Caco-2 (cell line): Measurements from ENCODE around the gene IL16. TPM values are rescaled to one million over a fixed set of nuclear protein-coding genes. Genes with fewer than 3 reads are reported as not detected.
A peak's percentile ranks its signal among the peaks of the same experiment; 100 is the strongest.

Experiments used
- BruUV-seq: library from RNA; stranded (reverse); fragments of 400-500 nt; replicated peaks from 2 replicates; lab custom pipeline; 2021; lab: Mats Ljungman, UMichigan
- CTCF ChIA-PET: fragments of 300-600 bp; sonication (Branson Sonifier 250); formaldehyde crosslinking; loops from one replicate; lab custom pipeline; 2022; ENCODE audit warnings: antibody characterized with exemption; lab: Charles Lee
- POLR2A ChIA-PET: fragments of 300-600 bp; sonication (Branson Sonifier 250); formaldehyde crosslinking; loops from one replicate; lab custom pipeline; 2022; ENCODE audit warnings: antibody characterized with exemption; lab: Charles Lee
- DNase-seq, 2 experiments: peaks; one replicate each; pipeline versions ENCODE4 v3.0.0 to v3.0.0-alpha.2; 2020 to 2022
- H3K27me3 ChIP-seq: replicated peaks from 2 replicates; pipeline ENCODE4 v1.6.0; 2011; ENCODE audit warnings: low read length; ENCODE audit not compliant: control insufficient read depth, insufficient read depth
- H3K36me3 ChIP-seq: 2 replicates; pipeline ENCODE4 v1.5.1; 2011; ENCODE audit warnings: low read length; ENCODE audit not compliant: control insufficient read depth, insufficient read depth
- H3K4me1 ChIP-seq: fragments of 250-450 bp; sonication (Bioruptor Pico); 2 replicates; pipeline ENCODE4 v1.5.1; 2020; ENCODE audit warnings: mild to moderate bottlenecking
- H3K4me3 ChIP-seq: 2 replicates; pipeline ENCODE4 v1.5.1; 2011; ENCODE audit warnings: low read depth, mild to moderate bottlenecking, control low read depth, low read length
- H3K9me3 ChIP-seq: fragments of 250-450 bp; sonication (Bioruptor Pico); 2 replicates; pipeline ENCODE4 v1.5.1; 2020; ENCODE audit warnings: mild to moderate bottlenecking, moderate library complexity
- H3K27ac Mint-ChIP-seq: one replicate; pipeline ENCODE4 v1.8.0; 2022; ENCODE audit warnings: mixed read lengths; ENCODE audit not compliant: unreplicated experiment
- H3K27me3 Mint-ChIP-seq: one replicate; pipeline ENCODE4 v1.8.0; 2022; ENCODE audit warnings: mixed read lengths; ENCODE audit not compliant: insufficient read depth, unreplicated experiment
- H3K36me3 Mint-ChIP-seq: one replicate; pipeline ENCODE4 v1.8.0; 2022; ENCODE audit warnings: mild to moderate bottlenecking, mixed read lengths; ENCODE audit not compliant: insufficient read depth, unreplicated experiment
- H3K4me1 Mint-ChIP-seq: one replicate; pipeline ENCODE4 v1.8.0; 2022; ENCODE audit warnings: low read depth, mixed read lengths; ENCODE audit not compliant: unreplicated experiment
- H3K4me3 Mint-ChIP-seq: one replicate; pipeline ENCODE4 v1.8.0; 2022; ENCODE audit warnings: mild to moderate bottlenecking, moderate library complexity, mixed read lengths; ENCODE audit not compliant: unreplicated experiment
- H3K9me3 Mint-ChIP-seq: one replicate; pipeline ENCODE4 v1.8.0; 2022; ENCODE audit warnings: mixed read lengths; ENCODE audit not compliant: unreplicated experiment
- intact Hi-C: fragments of 100-400 bp; cut with micrococcal nuclease; formaldehyde crosslinking; loops from one replicate; pipeline ENCODE4 v1.10.0; 2022; ENCODE audit not compliant: unreplicated experiment
- total RNA-seq: library from RNA; stranded (reverse); gene quantifications from 2 replicates; pipeline ENCODE4 v1.2.3, GENCODE V29; 2022
- TF ChIP-seq, protein P1 (sequence below), 2 experiments: fragments of 200-600 bp in 1 of 2; IDR thresholded peaks; 1 replicate in 1 of 2; 2 replicates in 1 of 2; pipeline versions ENCODE4 v1.5.1 to v1.8.0; 2011 to 2022; ENCODE audit warnings: antibody characterized with exemption in 1 of 2, control low read depth in 1 of 2, inconsistent platforms in 1 of 2, low read depth in 1 of 2, low read length in 1 of 2, mild to moderate bottlenecking in 1 of 2, moderate library complexity in 1 of 2; ENCODE audit not compliant: insufficient read depth in 1 of 2, severe bottlenecking in 1 of 2, unreplicated experiment in 1 of 2

Gene IL16
- total RNA-seq, 1 experiment from 2014 or later = not detected

DNA sequence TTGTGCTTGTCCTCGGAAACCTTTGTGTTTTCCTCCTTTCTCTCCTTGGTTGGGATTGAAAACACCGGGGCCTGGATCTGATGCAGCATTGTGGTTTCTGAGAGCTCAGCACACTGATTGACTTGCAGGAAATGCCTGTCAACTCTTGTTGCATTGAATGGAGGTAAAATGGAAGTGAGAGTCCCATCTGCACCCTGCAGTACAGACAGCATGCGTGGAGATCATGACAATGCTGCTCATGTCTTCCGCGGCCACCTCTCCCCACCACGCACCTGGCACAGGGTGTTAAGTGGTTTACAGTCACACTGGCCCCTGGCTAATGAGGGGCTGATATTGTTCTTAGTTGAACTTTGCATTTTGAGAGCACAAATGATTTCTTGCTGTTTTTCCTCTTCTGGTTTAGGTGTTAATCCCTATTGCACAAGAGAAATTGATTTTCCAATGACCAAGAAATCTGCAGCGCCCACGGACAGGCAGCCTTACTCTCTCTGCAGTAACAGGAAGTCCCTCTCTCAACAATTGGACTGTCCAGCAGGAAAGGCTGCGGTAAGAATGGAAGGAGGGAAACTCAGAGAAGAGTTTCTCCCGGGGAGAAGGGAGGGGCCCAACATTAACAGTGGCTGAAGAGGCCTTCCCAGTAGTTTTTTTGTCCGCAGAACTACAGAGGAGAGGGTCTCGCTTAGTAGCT is 68.7 kb downstream of the IL16 start:
- Mint-ChIP-seq H3K27ac (no peak overlapping the region), H3K4me3 (no peak overlapping the region), H3K36me3 (no peaks in the 10 kb centered on the region), H3K9me3 (no peaks in the 10 kb centered on the region), H3K27me3 (peaks cover 12% of the 10 kb centered on the region), H3K4me1 (no peaks in the 10 kb centered on the region)
- Histone ChIP-seq H3K4me1 (peaks cover 5% of the 10 kb centered on the region; the same call in 1 of the 2 replicates), H3K27me3 (no peaks in the 10 kb centered on the region; the same call in 1 of the 2 replicates), H3K36me3 (no peaks in the 10 kb centered on the region), H3K9me3 (no peaks in the 10 kb centered on the region), H3K4me3 (no peak overlapping the region)
- BruUV-seq = no TSS peak
- ChIA-PET CTCF (interaction anchor here (0.6 to 2.5 kb wide), 22 partner anchors 9 to 698 kb away, joined by 3 to 59 read pairs (median 4); no protein-coding TSS in a partner anchor), POLR2A (no interaction called here)
- intact Hi-C loops = loop anchor here (10.0 kb wide), 1 partner anchor 291 kb away; no protein-coding TSS in a partner anchor
- TF ChIP-seq, protein P1, sequence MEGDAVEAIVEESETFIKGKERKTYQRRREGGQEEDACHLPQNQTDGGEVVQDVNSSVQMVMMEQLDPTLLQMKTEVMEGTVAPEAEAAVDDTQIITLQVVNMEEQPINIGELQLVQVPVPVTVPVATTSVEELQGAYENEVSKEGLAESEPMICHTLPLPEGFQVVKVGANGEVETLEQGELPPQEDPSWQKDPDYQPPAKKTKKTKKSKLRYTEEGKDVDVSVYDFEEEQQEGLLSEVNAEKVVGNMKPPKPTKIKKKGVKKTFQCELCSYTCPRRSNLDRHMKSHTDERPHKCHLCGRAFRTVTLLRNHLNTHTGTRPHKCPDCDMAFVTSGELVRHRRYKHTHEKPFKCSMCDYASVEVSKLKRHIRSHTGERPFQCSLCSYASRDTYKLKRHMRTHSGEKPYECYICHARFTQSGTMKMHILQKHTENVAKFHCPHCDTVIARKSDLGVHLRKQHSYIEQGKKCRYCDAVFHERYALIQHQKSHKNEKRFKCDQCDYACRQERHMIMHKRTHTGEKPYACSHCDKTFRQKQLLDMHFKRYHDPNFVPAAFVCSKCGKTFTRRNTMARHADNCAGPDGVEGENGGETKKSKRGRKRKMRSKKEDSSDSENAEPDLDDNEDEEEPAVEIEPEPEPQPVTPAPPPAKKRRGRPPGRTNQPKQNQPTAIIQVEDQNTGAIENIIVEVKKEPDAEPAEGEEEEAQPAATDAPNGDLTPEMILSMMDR (IDR thresholded peaks at IDR 0.05; ENCODE audit: insufficient read depth in 1 of 2, low read depth in 1 of 2, low read length in 1 of 2, severe bottlenecking in 1 of 2, unreplicated experiment in 1 of 2) = no peak
- DNase-seq = no peak

GRCh38 chr15:81265944-81266775 is 69.5 kb downstream of the IL16 start:
- H3K36me3 Mint-ChIP-seq = no peaks in the 10 kb centered on the region
- TF ChIP-seq, protein P1 (IDR thresholded peaks at IDR 0.05; ENCODE audit: insufficient read depth in 1 of 2, low read depth in 1 of 2, low read length in 1 of 2, severe bottlenecking in 1 of 2, unreplicated experiment in 1 of 2) = peak; percentile 78 to 86
- Histone ChIP-seq H3K4me3 (no peak overlapping the region), H3K27me3 (no peaks in the 10 kb centered on the region; the same call in 1 of the 2 replicates), H3K36me3 (no peaks in the 10 kb centered on the region), H3K4me1 (peaks cover 5% of the 10 kb centered on the region; the same call in 1 of the 2 replicates), H3K9me3 (no peaks in the 10 kb centered on the region)
- intact Hi-C loops = loop anchor here (1.0 to 10.0 kb wide), 3 partner anchors 111 to 291 kb away; no protein-coding TSS in a partner anchor
- ChIA-PET POLR2A (no interaction called here), CTCF (interaction anchor here (0.6 to 2.5 kb wide), 27 partner anchors 8 to 698 kb away, joined by 3 to 59 read pairs (median 4); partner anchors contain the start of gene STARD5)
- H3K9me3 Mint-ChIP-seq = no peaks in the 10 kb centered on the region
- H3K27me3 Mint-ChIP-seq = peaks cover 12% of the 10 kb centered on the region
- peak; percentile 71 to 73 for DNase-seq
- H3K4me3 Mint-ChIP-seq = no peak overlapping the region
- H3K4me1 Mint-ChIP-seq = no peaks in the 10 kb centered on the region
- BruUV-seq = no TSS peak
- no peak overlapping the region for H3K27ac Mint-ChIP-seq

DNA sequence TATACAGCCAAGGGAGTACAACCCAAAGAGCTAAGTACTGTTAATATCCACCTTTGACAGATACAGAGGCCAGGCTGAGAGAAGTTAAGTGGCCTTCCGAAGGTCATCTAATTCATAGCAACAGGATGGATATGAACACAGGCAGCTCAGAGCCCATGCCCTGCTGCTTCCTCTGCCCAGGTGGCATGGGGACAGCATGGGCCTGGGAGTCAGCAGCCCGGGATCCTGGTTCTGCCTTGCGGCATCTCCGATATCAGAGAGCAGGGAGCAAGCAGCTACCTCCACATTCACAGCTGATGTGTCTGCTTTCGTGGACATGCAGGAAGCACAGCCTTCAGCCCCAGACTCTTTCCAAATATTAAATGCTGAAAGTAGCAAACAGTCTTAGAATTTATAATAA is 71.7 kb downstream of the IL16 start:
- Histone ChIP-seq H3K27me3 (no peaks in the 10 kb centered on the region; the same call in 1 of the 2 replicates), H3K9me3 (no peaks in the 10 kb centered on the region), H3K4me3 (no peak overlapping the region), H3K4me1 (peaks cover 5% of the 10 kb centered on the region; the same call in 1 of the 2 replicates), H3K36me3 (no peaks in the 10 kb centered on the region)
- Mint-ChIP-seq H3K4me3 (no peak overlapping the region), H3K27ac (no peak overlapping the region), H3K4me1 (no peaks in the 10 kb centered on the region), H3K27me3 (peaks cover 12% of the 10 kb centered on the region), H3K36me3 (no peaks in the 10 kb centered on the region), H3K9me3 (no peaks in the 10 kb centered on the region)
- POLR2A ChIA-PET = no interaction called here
- no peak for DNase-seq
- TF ChIP-seq, protein P1 (IDR thresholded peaks at IDR 0.05; ENCODE audit: insufficient read depth in 1 of 2, low read depth in 1 of 2, low read length in 1 of 2, severe bottlenecking in 1 of 2, unreplicated experiment in 1 of 2) = no peak
- CTCF ChIA-PET = interaction anchor here (0.5 kb wide), 1 partner anchor 103 kb away, joined by 3 read pairs; no protein-coding TSS in a partner anchor
- BruUV-seq = no TSS peak
- intact Hi-C loops = loop anchor here (10.0 kb wide), 1 partner anchor 294 kb away; no protein-coding TSS in a partner anchor
